GM18498 (cell line): ENCODE measurements around the gene RAB11B.
"Not testable (repeated sequence)": the region's sequence is repeated elsewhere in the genome, so short reads cannot be mapped to it uniquely, and the experiment has no call there.

Experiments
- ATAC-seq: cut with Tn5 transposase; IDR thresholded peaks from one replicate; pipeline ENCODE4 v1.9.1; 2021; ENCODE audit warnings: mild to moderate bottlenecking, moderate library complexity; ENCODE audit not compliant: unreplicated experiment

RAB11B gene

DNA sequence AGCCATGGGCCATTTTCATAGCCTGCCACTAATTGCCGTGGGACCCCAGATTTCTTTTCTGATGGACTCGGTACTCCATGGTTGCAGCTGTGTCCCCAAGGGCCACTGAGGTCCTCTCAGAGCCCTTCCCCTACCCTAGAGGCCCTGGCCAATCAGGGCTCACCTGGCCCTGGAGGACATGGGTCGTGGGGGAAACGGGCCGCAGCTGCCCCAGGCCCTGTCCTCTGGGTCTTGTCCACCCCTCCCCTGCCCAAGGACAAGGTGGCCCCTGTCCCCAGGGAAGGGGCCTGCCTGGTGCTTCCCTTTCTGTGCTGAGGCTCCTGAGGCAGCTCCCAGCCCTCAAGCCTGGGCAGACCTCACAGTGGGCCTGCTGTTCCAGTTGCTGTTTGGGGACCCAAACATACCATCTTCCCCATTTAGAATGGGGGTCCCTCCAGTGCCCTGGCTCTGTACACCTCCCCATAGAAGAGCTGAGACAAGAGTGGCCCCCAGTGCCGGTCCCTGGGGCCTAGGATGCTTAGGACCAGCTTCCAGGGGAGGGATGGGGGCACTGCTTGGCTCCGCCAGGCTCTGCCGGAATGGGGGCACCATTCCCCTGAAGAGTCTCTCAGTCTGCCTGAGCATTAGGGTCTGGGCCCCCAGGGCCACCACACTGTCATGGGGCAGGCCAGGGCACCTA lies 3.2 kb downstream of the RAB11B start:
- no peak for ATAC-seq

DNA sequence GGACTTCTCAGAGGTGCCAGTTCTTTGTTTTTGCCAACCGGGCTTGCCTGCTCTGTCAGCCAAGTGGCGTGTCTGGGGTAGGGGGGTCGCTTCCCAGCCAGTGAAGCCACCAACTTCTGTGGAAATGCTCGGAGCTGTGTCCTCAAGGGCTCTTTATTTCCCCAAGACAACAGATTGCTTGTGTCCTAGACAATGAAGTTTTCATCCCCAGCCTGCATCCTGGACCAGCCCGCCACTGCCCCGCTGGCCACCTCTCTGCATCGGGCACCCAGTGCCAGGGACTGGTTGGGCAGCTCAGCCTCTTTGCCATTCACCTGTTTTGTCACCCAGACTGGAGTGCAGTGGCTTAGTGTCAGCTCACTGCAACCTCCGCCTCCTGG lies 3.7 kb downstream of the RAB11B start:
- no peak for ATAC-seq

DNA sequence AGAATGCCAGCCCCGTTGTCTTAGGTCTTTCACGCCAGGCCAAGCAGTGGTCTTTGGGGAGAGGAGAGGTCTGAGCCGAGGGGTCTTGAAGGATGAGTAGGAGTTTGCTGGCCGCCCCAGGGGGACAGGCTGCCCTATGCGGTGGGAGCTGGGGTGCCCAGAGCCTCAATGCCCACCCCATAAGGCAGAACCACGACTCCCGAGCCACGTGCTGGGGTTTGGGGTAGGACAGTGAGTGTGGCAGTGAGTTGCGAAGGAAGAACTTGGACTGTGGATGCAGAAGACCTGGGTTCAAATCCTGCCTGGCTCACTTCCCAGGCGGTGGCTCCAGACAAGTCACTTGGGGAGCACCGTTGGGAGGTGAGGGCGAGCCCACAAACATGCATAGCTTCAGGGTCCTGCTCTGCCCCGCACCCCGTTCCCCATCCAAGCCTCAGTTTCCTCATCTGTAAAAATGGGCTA lies 5.5 kb downstream of the RAB11B start:
- ATAC-seq = no peak

DNA sequence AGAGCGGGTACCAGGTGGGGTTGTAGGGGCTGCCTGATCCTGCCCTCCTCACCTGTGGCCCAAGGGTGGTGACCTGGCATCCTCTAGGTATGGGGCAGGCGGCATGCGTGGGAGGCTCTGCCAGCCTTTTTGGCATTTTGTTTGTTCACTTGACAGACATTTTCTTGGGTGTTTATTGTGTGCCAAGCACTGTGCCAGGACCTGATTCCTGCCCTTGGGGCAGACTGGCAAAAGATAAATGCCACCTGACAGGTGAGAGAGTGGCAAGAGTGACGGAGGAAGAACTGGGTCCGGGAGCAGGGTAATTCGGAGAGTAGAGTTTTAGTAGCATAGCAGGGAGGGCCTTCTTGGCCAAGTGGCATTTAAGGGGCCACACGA lies 6.0 kb downstream of the RAB11B start:
- no peak for ATAC-seq

DNA sequence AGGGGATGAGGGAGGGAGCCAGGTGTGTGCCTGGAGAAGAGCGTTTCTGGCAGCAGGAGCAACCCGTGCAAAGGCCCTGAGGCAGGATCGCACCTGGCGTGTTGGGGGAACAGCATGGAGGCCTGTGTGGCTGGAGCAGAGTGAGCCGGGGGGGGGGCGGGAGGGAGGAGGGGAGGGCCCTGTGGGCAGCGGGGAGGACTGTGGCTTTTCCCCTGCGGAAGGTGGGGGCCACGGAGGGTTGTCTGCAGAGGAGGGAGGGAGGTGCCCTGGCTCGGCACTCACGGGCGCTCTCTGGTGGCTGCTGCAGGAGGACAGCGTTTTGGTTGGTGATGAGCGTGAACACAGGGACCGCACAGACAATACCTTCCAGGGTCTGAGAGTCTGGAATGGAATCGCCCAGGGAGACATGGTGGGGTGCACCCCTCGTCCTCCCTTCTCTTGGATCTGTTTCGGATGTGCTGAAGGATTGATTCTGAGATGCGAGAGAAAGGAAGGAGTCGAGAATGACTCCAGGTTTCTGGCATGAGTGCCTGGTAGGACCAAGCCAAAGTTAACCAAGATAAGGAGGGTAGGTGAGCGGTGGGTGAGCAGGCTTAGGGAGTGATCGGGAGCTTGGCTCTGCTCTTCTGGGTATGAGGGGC lies 6.5 kb downstream of the RAB11B start:
- no peak for ATAC-seq

DNA sequence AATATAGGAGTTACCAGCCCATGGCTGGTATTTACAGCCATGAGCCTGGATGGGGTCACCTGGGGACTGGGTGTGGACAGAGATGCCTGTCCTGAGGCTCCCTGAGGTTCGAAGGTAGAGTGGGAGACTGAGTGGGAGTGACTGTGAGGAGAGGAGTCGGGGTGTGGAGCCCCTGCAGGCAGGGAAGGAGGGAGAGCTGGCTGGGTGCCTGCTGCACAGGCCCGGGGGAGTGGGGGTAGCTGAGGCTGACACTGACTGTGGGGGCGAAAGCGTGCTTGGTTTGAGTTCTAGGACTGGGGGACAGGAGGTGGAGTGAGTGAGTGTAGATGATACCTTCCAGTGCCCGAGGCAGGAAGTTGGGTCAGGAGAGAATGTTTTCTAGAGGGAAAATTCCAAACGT lies 7.1 kb downstream of the RAB11B start:
- no peak for ATAC-seq

DNA sequence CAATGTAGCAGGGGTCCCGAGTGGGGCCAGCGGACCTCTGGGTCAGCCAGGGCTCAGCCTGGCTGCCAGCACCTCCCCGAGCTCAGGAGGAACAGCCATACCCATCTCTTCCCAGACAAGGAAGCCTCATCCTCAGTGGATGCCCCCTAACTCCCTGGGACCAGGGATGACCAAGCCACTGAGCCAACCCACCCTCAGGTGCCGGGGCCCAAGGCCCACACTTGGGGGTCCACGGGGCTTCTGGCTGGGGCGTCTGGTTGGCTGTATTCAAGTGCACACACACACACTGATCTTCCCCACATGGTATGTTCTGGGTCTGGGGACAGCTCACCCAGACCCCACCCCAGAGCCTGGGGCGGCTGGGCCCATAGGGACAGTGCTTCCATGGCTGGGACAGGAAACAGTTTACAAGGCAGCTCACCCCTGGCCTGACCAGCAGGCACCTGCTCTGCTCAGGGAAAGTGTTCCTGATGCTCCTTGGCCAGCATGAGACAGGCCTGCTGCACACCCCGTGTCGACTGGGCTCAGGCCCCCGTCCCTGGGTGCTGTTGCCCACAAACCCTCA lies 7.7 kb downstream of the RAB11B start:
- ATAC-seq = no peak

DNA sequence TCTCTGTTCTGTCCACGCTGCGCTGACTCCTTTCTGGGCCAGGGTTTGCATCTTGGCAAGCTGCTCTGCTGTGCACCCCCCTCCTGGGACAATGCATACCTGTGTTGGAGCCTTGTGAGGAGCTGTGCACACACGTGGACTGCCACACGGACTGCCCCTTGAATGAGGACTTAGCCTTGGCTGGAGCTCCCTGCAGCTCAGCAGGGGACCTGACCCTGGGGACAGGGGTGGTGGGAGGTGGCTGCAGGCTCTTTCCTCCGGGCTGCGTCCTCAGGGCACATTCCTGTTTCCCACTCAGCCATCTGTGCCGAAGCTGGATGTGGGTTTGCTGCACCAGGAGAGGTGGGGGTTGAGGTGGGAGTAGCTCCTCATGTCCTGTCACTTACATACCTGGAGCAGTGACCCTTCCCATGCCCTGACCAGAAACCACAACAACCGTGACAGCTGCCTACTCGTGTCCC lies 8.2 kb downstream of the RAB11B start:
- ATAC-seq = no peak

DNA sequence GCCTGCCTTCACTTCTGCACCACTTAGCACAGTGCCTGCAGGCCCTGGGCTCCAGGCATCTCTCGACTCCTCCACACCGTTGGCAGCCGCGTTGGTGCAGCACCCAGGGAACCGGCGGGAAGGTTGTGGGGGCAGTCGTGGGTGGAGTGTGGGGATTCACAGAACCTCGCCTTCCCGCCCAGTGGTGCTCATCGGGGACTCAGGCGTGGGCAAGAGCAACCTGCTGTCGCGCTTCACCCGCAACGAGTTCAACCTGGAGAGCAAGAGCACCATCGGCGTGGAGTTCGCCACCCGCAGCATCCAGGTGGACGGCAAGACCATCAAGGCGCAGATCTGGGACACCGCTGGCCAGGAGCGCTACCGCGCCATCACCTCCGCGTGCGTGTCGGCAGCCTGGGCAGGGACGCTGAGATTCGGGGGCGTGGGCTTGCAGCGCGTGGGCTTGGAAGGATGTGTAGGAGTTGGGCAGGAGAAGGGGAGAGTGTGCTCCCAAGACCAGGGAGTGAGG lies 9.6 kb downstream of the RAB11B start:
- ATAC-seq = no peak

DNA sequence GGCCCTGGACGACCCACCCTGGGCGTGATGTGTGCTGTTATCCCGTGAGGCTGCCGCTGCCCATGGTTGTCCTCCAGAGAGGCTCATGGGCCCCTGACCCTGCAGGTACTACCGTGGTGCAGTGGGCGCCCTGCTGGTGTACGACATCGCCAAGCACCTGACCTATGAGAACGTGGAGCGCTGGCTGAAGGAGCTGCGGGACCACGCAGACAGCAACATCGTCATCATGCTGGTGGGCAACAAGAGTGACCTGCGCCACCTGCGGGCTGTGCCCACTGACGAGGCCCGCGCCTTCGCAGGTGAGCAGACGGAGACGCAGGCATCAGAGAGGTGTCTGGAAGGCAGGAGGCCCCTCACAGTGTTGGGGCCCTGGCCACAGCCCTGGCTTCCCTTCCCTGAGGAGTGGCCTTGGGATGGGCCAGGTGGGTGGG lies 11.8 kb downstream of the RAB11B start:
- ATAC-seq = no peak

DNA sequence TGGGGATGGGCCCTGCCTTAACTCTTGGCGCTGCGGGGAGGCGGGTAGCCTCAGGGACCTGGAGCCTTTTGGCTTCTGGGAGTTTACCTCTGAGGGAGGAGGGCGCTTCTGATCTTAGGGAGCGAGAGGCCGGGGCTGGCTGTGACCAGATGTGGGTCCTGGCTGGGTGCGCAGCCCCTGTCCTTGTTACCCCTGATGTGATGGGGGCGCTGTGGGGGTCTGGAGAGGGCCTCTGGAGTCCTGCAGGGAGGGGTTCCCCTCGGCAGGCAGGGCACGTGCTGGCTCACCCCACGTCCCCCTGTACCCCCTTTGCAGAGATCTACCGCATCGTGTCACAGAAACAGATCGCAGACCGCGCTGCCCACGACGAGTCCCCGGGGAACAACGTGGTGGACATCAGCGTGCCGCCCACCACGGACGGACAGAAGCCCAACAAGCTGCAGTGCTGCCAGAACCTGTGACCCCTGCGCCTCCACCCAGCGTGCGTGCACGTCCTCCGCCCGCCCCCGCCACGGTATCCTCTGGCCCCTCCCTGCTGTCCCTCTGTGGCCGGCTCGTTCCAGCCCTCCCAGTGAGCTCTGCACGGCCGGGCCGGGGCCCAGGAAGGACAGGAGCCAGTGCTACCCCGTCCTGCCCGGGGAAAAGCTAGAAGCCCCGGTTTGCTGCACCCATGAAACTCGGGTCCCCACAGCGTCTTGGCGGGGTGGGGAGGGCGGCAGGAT lies 13.1 kb downstream of the RAB11B start:
- no peak for ATAC-seq

DNA sequence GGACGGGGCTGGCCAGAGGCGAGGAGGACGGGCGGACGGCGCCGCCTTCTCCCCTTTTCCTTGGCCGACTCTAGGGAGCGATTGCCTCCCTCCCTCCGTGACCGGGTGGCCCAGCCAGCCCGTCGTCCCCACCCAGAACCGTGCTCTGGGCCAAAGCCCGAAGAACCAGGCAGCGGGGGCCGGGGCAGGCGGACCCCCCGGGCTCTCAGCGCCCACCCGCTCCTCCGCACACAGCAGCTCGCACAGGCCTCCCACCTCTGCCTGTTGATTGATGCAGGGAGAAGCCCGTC lies 13.6 kb downstream of the RAB11B start:
- ATAC-seq = no peak

DNA sequence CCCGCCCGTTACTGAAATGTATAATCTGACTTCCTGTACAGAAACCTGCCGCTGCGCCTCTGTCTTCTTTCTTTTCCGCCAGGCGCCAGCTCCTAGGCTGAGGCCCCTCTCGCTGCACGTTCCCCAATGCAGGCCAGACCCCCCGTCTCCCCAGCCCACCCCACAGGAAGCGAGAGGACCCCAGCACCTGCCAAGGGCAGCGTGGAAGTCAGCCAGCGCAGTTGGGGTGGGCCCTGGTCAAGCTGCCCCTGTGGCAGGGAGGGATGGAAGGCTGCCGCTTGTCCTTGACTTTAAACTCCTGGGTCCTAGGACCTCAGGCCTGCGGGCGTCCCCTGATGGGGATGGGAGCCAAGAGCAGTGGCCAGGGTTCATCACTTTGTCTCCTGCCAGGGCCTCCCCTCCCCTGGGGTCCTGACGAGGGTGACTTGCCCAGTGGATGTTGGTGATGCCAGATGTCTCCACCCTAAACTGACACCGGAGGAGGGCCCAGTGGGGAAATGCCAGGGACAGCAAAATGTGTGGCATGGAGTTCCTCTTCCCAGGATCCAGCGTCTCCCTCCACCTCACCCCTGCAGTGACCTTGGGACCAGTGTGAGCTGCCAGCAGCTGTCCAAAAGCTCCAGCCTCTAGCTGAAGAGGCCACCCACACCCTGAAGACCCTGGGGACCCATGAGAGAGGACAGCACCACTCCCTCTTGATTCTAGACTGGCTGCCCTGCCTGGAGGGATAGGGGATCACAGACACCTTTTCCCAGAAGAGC lies 14.4 kb downstream of the RAB11B start:
- ATAC-seq = no peak

DNA sequence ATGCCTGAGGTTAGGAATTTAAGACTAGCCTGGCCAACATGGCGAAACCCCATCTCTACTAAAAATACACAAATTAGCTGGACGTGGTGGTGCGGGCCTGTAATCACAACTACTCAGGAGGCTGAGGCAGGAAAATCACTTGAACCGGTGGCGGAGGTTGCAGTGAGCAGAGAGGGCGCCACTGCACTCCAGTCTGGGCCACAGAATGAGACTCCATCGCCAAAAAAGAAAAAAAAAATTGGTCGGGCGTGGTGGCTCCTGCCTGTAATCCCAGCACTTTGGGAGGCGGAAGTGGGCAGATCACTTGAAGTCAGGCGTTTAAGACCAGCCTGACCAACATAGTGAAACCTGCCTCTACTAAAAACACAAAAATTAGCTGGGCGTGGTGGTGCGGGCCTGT lies 20.6 kb downstream of the RAB11B start:
- ATAC-seq = not testable (repeated sequence)

DNA sequence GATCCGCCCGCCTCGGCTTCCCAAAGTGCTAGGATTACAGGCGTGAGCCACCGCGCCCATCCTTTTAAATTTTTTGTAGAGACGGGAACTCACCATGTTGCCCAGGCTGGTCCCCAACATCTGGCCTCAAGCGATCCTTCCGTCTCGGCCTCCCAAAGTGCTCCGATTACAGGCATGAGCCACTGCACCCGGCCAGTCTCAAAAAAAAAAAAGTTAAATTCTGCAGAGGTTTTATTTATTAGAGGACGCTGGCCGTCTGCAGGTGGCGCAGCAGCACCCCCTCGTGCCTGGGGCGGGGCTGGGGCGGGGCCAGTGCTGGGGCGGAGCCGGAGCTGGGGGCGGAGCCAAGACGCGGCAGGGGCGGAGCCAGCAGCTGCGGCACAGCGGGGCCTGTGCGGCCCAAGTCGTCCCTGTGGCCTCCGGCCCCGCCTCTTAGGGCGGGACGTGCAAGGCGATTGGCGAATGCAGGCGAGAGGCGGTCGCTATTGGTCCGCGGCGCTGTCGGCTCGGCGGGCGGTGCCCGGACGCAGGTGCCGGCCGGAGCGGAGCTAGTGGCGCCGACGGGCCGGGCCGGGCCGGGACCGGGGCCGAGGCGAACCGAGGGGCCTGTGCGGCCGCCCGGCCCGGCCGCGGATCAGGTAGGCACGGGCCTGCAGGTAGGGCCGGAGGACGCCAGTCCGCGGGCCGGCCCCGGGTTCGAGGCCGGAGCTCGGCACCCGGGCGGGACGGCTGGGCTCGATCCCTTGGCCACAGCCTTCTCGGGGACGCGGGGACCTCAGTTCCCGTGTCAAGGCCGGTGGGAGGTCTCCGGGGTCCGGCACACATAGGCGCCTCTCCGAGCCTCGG lies 22.8 kb downstream of the RAB11B start, which contains the start of gene MARCHF2:
MARCHF2 (plus strand) TSS at position 523 of the 846 bp plus-strand sequence. CDS start 8,536 bp downstream, outside the sequence.
- peak; percentile 99 for ATAC-seq

DNA sequence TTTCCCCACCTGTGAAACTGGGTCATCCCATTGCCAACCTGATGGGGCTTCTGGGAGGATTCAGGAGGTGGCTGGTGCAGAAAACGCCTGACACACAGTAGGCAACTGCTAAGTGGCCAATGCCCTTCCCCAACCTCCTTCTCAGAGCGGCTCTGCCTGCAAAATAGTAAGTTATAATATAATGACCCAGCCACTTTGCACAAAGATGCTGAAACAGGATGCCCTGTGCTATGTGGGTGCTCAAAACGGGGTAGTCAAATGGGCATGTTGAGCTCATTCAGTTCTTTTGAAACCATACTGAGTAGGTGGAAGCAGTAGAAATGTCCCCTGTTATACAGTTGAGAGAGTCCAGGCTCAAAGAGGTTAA lies 23.5 kb downstream of the RAB11B start:
- ATAC-seq = no peak

DNA sequence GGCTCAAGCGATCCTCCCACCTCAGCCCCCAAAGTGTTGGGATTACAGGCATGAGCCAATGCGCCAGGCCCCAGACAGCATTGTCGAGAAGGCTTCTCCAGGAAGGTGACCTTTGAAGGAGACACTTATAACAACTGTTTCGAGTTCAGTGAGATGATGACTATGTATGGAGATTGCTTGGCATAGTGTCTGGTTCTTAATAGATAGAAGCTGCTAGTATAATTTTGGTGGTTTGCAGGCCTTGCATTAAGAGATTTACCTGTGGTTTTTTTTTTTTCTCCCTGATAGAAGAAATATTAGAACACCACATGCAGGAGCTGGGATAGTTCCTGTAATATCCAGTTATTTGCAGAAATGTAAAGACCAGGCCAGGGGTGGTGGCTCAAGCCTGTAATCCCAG lies 26.6 kb downstream of the RAB11B start:
- ATAC-seq = no peak

DNA sequence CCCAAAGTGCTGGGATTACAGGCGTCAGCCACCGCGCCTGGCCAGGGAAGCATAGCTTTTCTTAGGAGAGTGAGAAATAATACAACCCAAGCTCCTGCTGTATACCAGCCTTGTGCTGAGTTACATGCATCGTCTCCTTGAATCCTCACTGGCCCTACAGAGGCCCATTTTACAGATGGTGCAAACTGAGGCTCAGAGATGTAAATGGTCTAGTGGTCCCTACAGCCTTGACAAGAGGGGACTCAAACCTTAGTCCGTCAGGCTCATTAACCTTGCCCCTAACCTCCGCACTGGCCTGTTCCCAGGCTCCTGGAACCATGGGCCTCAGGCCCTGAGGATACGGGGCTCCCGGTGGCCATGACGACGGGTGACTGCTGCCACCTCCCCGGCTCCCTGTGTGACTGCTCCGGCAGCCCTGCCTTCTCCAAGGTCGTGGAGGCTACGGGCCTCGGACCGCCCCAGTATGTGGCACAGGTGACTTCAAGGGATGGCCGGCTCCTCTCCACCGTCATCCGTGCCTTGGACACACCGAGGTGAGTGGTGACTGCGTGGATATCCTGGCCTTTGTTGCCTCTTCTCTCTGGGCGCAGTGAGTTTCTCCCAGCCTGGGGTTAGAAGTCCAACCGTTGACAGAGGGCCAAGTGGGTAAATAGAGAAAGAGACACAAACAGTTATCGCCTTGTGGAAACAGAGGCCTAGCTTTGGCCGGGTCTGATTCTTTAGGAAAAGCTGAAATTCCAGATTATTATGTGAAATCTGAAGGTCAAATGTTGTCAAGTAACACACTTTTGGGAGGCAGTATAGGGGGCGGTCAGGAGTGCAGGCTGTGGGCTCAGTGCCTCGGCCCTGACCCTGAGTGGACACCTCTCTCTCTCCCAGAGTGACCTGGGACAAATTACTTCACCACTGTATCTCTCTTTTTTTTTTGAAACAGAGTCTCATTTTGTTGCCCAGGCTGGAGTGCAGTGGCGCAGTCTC lies 31.6 kb downstream of the RAB11B start:
- no peak for ATAC-seq

DNA sequence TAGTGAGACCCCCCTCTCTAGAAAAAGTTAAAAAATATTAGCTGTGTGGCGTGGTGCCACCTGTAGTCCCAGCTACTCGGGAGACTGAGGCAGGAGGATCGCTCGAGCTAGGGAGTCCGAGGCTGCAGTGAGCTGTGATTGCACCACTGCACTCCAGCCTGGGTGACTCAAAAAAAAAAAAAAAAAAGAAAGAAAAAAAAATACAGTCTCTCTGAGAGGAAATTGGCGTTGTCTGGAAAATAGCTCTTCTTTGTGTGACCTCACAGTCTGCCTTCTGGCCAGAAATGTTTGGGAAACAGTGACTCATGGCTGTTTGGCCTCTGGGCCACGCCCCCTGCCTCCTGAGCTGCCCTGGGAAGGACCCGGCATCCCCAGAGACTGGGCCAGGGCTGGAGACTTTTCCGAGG lies 33.7 kb downstream of the RAB11B start:
- ATAC-seq = no peak
